ENCODE measurements around the gene SDCBP2. TPM values are rescaled to one million over a fixed set of nuclear protein-coding genes. Genes with fewer than 3 reads are reported as not detected.

The SDCBP2 gene
- total RNA-seq = 2.1 and 3.3 TPM in 2 replicates

DNA sequence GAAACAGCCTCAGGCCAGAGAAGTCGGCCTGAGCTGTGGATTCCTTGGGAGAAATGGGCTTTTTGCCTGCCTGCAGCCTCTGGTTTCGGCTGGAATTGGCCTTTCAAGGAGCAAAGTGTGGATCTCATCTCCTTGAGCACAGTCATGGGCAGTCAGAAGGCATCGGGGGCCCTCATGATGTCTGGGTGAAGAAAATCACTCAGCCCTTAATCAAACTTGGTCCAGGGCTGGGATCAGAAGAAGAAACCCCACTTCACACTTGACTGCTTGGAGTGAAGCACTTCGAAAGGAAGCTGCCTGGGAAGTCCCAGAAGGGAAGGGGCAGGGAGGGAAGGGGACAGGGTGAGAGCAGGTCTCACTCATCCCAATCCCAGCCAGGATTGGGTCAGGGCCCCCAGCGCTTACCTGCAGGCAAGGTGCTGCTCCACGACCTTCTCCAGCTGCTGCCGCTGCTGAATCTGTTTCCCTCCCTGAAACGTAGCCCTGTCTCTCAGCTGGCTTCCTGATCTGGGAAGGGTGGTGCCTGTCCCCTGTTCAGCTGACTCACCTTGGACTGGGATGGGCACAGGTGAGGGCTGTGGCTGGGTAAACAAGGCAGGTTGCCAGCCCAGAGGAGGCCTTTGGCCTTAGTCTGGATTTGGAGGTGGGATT lies at the start of gene SDCBP2:
Gene SDCBP2 (minus strand): TSS at position 460 of the 651 bp plus-strand sequence. CDS start 8,723 bp downstream, outside the sequence.

DNA sequence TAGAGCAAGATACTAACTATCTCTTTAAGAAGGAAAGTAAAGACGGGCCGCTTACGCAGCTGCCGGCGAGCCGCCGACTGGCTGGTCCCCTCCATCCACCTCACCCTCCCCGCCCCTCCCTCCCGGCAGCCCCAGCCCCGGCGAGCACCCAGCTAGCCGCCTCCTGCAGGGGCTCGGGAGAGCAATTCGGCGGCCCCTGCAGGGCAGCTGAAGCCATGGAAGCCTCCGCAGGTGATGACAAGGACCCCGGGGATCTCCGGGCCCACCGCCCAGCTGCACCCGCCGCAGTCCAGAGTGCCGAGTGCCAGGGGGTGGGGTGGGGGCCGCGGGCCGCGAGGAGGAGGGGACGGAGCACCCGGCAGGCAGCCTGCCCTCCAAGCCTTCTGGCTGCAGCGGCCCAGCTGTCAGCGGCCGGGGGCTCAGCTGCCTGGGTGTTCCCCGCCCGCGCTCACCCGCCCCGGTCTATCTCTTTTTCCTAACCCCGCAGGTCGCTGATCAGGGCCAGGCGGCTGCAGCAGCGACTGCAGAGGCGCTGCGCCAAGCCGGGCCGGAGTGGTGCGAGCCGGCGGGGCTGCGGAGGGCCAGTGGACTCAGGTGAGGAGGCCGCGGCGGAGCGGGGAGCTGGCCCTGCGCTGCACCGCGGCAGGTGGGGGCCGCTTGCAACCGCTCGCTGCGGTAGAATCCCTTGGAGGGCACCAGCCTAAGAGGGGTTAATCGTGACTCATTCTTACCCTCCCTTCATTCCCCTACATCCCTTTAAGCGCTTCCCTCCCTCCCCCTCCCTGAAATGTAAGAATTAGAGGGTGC lies 62.6 kb downstream of the SDCBP2 start, which contains the start of gene SNPH:
Gene SNPH (plus strand): TSS at position 128 of the 807 bp plus-strand sequence. CDS start 29,946 bp downstream, outside the sequence.

Other genes starting within 250 kb of the SDCBP2 start
- 20.5 and 28.0 TPM in 2 replicates for gene PSMF1, start 210.5 kb downstream of the SDCBP2 start, total RNA-seq
- not detected in 2 replicates for gene TMEM74B, start 144.2 kb downstream of the SDCBP2 start, total RNA-seq
- gene C20orf202, start 125.7 kb downstream of the SDCBP2 start, total RNA-seq = not detected in 2 replicates
- gene RAD21L1, start 103.1 kb downstream of the SDCBP2 start, total RNA-seq = 0.13 TPM in 1 of 2 replicates, not detected in the other
- gene SNPH, start 62.8 kb downstream of the SDCBP2 start, total RNA-seq = 6.2 and 6.3 TPM in 2 replicates
- gene FKBP1A, start 63.9 kb upstream of the SDCBP2 start, total RNA-seq = 143 and 176 TPM in 2 replicates
- gene NSFL1C, start 137.7 kb upstream of the SDCBP2 start, total RNA-seq = 21.0 and 26.2 TPM in 2 replicates
- 0.06 and 0.13 TPM in 2 replicates for gene SIRPB2, start 162.3 kb upstream of the SDCBP2 start, total RNA-seq
- not detected in 2 replicates for gene SIRPD, start 228.6 kb upstream of the SDCBP2 start, total RNA-seq

Measured in aortic smooth muscle cell (primary cell).